PFSK-1 (cell line): ENCODE measurements around the gene FAM216A.

Experiments
- FOXP2 ChIP-seq: optimal IDR thresholded peaks from 2 replicates; pipeline ENCODE3; 2011; ENCODE audit warnings: borderline replicate concordance, control low read depth, inconsistent platforms; ENCODE audit not compliant: insufficient read depth; ENCODE audit errors: extremely low read length, extremely low read depth
- POLR2AphosphoS5 ChIP-seq: IDR thresholded peaks from 2 replicates; pipeline ENCODE4 v1.6.1; 2012; ENCODE audit warnings: low read depth, mild to moderate bottlenecking, control low read depth, low read length, moderate library complexity
- SIN3A ChIP-seq: IDR thresholded peaks from 2 replicates; pipeline ENCODE4 v1.6.1; 2012; ENCODE audit warnings: mild to moderate bottlenecking, low read length, moderate library complexity, borderline replicate concordance; ENCODE audit not compliant: insufficient read depth
- TAF1 ChIP-seq: IDR thresholded peaks from 2 replicates; pipeline ENCODE4 v1.6.1; 2012; ENCODE audit warnings: low read length, control low read depth, borderline replicate concordance; ENCODE audit not compliant: insufficient read depth
- TF ChIP-seq, protein P1 (sequence below), 2 experiments: IDR thresholded peaks; 2 replicates each; pipeline versions ENCODE4 v1.6.1 to v1.8.0; 2011 to 2012; ENCODE audit warnings: low read depth in 2 of 2, low read length in 2 of 2, control low read depth in 1 of 2, inconsistent platforms in 1 of 2, mild to moderate bottlenecking in 1 of 2, moderate library complexity in 1 of 2; ENCODE audit not compliant: insufficient read depth in 1 of 2

DNA sequence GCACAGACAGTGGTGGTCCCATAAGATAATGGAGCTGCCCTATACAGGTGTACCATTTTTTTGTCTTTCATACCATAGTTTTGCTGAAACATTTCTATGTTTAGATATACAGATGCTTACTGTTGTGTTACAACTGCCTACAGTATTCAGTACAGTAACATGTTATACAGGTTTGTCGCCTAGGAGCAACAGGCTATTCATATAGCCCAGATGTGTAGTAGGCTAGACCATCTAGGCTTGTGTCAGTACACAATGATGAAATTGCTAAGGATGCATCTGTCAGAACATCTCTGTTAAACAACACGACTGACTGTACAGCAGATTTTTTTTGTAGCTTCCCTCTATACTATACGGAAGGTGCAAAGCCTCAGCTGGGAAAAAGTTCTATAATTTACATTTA is 64.0 kb downstream of the FAM216A start:
- no peak for TF ChIP-seq POLR2AphosphoS5
- TF ChIP-seq TAF1: no peak
- no peak for TF ChIP-seq FOXP2
- TF ChIP-seq SIN3A: no peak
- TF ChIP-seq, protein P1, sequence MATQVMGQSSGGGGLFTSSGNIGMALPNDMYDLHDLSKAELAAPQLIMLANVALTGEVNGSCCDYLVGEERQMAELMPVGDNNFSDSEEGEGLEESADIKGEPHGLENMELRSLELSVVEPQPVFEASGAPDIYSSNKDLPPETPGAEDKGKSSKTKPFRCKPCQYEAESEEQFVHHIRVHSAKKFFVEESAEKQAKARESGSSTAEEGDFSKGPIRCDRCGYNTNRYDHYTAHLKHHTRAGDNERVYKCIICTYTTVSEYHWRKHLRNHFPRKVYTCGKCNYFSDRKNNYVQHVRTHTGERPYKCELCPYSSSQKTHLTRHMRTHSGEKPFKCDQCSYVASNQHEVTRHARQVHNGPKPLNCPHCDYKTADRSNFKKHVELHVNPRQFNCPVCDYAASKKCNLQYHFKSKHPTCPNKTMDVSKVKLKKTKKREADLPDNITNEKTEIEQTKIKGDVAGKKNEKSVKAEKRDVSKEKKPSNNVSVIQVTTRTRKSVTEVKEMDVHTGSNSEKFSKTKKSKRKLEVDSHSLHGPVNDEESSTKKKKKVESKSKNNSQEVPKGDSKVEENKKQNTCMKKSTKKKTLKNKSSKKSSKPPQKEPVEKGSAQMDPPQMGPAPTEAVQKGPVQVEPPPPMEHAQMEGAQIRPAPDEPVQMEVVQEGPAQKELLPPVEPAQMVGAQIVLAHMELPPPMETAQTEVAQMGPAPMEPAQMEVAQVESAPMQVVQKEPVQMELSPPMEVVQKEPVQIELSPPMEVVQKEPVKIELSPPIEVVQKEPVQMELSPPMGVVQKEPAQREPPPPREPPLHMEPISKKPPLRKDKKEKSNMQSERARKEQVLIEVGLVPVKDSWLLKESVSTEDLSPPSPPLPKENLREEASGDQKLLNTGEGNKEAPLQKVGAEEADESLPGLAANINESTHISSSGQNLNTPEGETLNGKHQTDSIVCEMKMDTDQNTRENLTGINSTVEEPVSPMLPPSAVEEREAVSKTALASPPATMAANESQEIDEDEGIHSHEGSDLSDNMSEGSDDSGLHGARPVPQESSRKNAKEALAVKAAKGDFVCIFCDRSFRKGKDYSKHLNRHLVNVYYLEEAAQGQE (IDR thresholded peaks at IDR 0.05; ENCODE audit: insufficient read depth in 1 of 2, low read depth in 2 of 2, low read length in 2 of 2): no peak
